ENCODE results near the gene EXOC2. TPM values are rescaled to one million over a fixed set of nuclear protein-coding genes. Genes with fewer than 3 reads are reported as not detected.
A peak's percentile ranks its signal among the peaks of the same experiment; 100 is the strongest.

The EXOC2 gene
- total and polyA plus RNA-seq, 2 donors (not counting 1 experiment from before 2014, with no cell fraction given) = 12.2 to 45.0 TPM

DNA sequence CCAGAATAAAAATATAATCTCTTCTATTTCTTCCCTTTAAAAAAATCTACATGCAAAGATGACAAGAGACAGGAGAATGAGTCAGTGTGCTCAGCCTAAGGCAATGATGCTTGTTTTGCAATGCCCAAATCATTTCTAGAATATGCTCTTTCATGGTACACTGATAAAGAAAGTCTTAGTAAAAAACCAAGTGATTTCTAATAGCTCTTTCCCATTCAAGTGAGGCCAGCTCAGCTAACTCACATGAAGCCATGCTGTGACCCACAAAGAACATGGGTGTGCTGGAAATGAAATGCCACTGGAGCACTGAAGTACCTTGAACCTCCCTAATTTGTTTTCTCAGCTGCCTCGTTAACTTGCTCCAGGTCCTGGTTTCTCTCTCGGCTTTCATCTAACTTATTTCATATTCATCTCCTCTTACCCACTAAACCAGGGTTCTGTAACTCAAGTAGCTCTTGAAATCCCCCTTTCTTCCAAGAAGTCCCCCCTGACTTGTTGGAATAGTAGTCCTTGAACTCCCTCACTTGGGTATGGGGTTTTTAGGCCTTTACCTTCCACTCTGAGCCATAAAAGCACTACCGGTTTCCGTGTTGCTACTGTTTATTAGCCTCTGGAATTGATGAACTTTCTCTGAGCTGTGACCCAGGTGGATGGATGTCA is 208.7 kb downstream of the EXOC2 start:
- ChIA-PET POLR2A (no interaction called here), CTCF (interaction anchor here (1.8 kb wide), 1 partner anchor 9 kb away, joined by 8 read pairs; no protein-coding TSS in a partner anchor)
- Mint-ChIP-seq H3K4me3 (no peak overlapping the region), H3K9me3 (ENCODE audit: insufficient read depth) (no peaks in the 10 kb centered on the region), H3K4me1 (peaks cover 40% of the 10 kb centered on the region), H3K27ac (no peak overlapping the region), H3K27me3 (no peaks in the 10 kb centered on the region)
- Histone ChIP-seq H3K4me1 (ENCODE audit: control insufficient read depth in 2 of 2, insufficient read depth in 2 of 2, low read length in 2 of 2) (peaks cover 19 to 32% of the 10 kb centered on the region in 2 donors), H3K4me3 (ENCODE audit: control extremely low read depth in 1 of 5, extremely low read depth in 1 of 5, insufficient read depth in 1 of 5, low read depth in 2 of 5, low read length in 4 of 5) (no peak overlapping the region), H3K27ac (ENCODE audit: low read length in 2 of 2) (no peak overlapping the region), H3K36me3 (replicated peaks in 1 of 2; ENCODE audit: control extremely low read depth in 1 of 2, control insufficient read depth in 1 of 2, extremely low read depth in 1 of 2, insufficient read depth in 2 of 2, low read length in 1 of 2) (peaks cover 2 to 16% of the 10 kb centered on the region in 2 experiments), H2AFZ (ENCODE audit: insufficient read depth, low read depth, low read length, poor library complexity, severe bottlenecking) (no peak overlapping the region), H3K4me2 (replicated peaks; ENCODE audit: low read depth, low read length, poor library complexity, severe bottlenecking) (no peak overlapping the region), H3K9me3 (ENCODE audit: control extremely low read depth in 1 of 3, control insufficient read depth in 2 of 3, insufficient read depth in 1 of 3, low read length in 2 of 3) (no peaks in the 10 kb centered on the region), H3K9ac (ENCODE audit: low read length) (no peak overlapping the region), H4K20me1 (ENCODE audit: control insufficient read depth, insufficient read depth, low read length, poor library complexity, severe bottlenecking) (no peaks in the 10 kb centered on the region), H3K79me2 (ENCODE audit: control insufficient read depth, insufficient read depth, low read length) (no peaks in the 10 kb centered on the region), H3K27me3 (replicated peaks in 1 of 4; ENCODE audit: control extremely low read depth in 1 of 4, control insufficient read depth in 3 of 4, insufficient read depth in 4 of 4, low read length in 3 of 4) (no peaks in the 10 kb centered on the region)
- TF ChIP-seq, protein P1, sequence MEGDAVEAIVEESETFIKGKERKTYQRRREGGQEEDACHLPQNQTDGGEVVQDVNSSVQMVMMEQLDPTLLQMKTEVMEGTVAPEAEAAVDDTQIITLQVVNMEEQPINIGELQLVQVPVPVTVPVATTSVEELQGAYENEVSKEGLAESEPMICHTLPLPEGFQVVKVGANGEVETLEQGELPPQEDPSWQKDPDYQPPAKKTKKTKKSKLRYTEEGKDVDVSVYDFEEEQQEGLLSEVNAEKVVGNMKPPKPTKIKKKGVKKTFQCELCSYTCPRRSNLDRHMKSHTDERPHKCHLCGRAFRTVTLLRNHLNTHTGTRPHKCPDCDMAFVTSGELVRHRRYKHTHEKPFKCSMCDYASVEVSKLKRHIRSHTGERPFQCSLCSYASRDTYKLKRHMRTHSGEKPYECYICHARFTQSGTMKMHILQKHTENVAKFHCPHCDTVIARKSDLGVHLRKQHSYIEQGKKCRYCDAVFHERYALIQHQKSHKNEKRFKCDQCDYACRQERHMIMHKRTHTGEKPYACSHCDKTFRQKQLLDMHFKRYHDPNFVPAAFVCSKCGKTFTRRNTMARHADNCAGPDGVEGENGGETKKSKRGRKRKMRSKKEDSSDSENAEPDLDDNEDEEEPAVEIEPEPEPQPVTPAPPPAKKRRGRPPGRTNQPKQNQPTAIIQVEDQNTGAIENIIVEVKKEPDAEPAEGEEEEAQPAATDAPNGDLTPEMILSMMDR (IDR thresholded peaks at IDR 0.05) = no peak
- WGBS (ENCODE audit: insufficient coverage) = no CpG with 5 or more reads among the region's 4 CpGs
- no peak for ATAC-seq (ENCODE audit: low read depth)
- no peak for DNase-seq
- intact Hi-C loops (cut with micrococcal nuclease) = no loop called here

DNA sequence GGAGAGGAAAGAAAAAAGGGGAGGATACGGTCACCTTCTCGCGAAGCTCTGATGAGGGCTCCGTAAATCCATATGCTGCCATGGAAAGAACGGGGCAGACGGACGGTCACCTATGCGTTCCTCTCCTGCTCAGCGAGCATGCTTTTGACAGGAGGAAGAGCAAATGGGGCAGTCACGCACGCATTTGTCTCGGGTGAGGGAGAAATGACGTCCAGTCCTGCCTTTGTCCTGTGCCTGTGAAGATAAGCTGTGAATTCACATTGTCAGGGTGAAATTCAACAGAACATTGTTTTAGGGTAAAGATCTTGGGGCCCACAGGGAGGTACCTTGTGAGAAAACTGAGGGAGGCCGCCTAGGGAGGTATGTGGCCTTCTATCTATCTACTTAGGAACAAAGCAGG is 217.6 kb downstream of the EXOC2 start:
- peaks cover 48% of the 10 kb centered on the region for H3K4me1 Mint-ChIP-seq
- ChIA-PET CTCF (interaction anchor here (0.9 to 2.3 kb wide), 5 partner anchors 9 to 81 kb away, joined by 3 to 8 read pairs (median 3); no protein-coding TSS in a partner anchor), POLR2A (no interaction called here)
- no peak overlapping the region for H2AFZ ChIP-seq (ENCODE audit: insufficient read depth, low read depth, low read length, poor library complexity, severe bottlenecking)
- H3K27ac Mint-ChIP-seq = no peak overlapping the region
- ATAC-seq (ENCODE audit: low read depth) (no peak), DNase-seq (no peak)
- no peak for TF ChIP-seq EZH2 (IDR thresholded peaks at IDR 0.05; ENCODE audit: borderline replicate concordance, insufficient read depth, low read depth, low read length, poor library complexity, severe bottlenecking)
- TF ChIP-seq, protein P1 (IDR thresholded peaks at IDR 0.05) = no peak
- no peak overlapping the region for H3K27ac ChIP-seq (ENCODE audit: low read length in 2 of 2)
- peak overlapping the region; percentile 64 for H3K4me2 ChIP-seq (replicated peaks; ENCODE audit: low read depth, low read length, poor library complexity, severe bottlenecking)
- intact Hi-C loops (cut with micrococcal nuclease) = no loop called here
- H3K9me3 Mint-ChIP-seq (ENCODE audit: insufficient read depth) = no peaks in the 10 kb centered on the region
- WGBS (ENCODE audit: insufficient coverage) = 91% methylated on average over 14 of the region's 14 CpGs
- no peaks in the 10 kb centered on the region for H4K20me1 ChIP-seq (ENCODE audit: control insufficient read depth, insufficient read depth, low read length, poor library complexity, severe bottlenecking)
- no peaks in the 10 kb centered on the region for H3K9me3 ChIP-seq (ENCODE audit: control extremely low read depth in 1 of 3, control insufficient read depth in 2 of 3, insufficient read depth in 1 of 3, low read length in 2 of 3)
- no peaks in the 10 kb centered on the region for H3K27me3 Mint-ChIP-seq
- H3K4me1 ChIP-seq (ENCODE audit: control insufficient read depth in 2 of 2, insufficient read depth in 2 of 2, low read length in 2 of 2) = peaks cover 27 to 35% of the 10 kb centered on the region in 2 donors
- H3K27me3 ChIP-seq (replicated peaks in 1 of 4; ENCODE audit: control extremely low read depth in 1 of 4, control insufficient read depth in 3 of 4, insufficient read depth in 4 of 4, low read length in 3 of 4) = no peaks in the 10 kb centered on the region
- H3K4me3 Mint-ChIP-seq = no peak overlapping the region
- no peak overlapping the region for H3K9ac ChIP-seq (ENCODE audit: low read length)
- H3K36me3 ChIP-seq (replicated peaks in 1 of 2; ENCODE audit: control extremely low read depth in 1 of 2, control insufficient read depth in 1 of 2, extremely low read depth in 1 of 2, insufficient read depth in 2 of 2, low read length in 1 of 2) = no peaks in the 10 kb centered on the region
- H3K79me2 ChIP-seq (ENCODE audit: control insufficient read depth, insufficient read depth, low read length) = no peaks in the 10 kb centered on the region
- no peak overlapping the region for H3K4me3 ChIP-seq (ENCODE audit: control extremely low read depth in 1 of 5, extremely low read depth in 1 of 5, insufficient read depth in 1 of 5, low read depth in 2 of 5, low read length in 4 of 5)

Measured in B cell (primary cell).